SH-SY5Y (cell line): Measurements from ENCODE around the gene RFWD3.

Experiments used
- GATA2 ChIP-seq: IDR thresholded peaks from 2 replicates; pipeline ENCODE4 v1.6.1; 2011; ENCODE audit warnings: mild to moderate bottlenecking, low read depth, low read length
- GATA3 ChIP-seq: IDR thresholded peaks from 2 replicates; pipeline ENCODE4 v1.6.1; 2011; ENCODE audit warnings: low read depth, mild to moderate bottlenecking, low read length, moderate library complexity

GRCh38 chr16:74650966-74651567, 15.6 kb downstream of the RFWD3 start:
- TF ChIP-seq GATA2, result no peak
- TF ChIP-seq GATA3, result no peak
